GM12878 (cell line): ENCODE results near the gene NFATC1. TPM values are rescaled to one million over a fixed set of nuclear protein-coding genes. Genes with fewer than 3 reads are reported as not detected.

Experiments
- ATAC-seq: fragments of 200-7000 bp; cut with Tn5 transposase; 3 replicates; pipeline ENCODE4 v1.9.1; 2020; ENCODE audit warnings: mild to moderate bottlenecking, moderate library complexity
- BruUV-seq: library from RNA; stranded (reverse); fragments of 400-500 nt; replicated peaks from 2 replicates; lab custom pipeline; 2021; lab: Mats Ljungman, UMichigan
- CTCF ChIA-PET: fragments of 300-600 bp; sonication (Branson Sonifier 250); formaldehyde crosslinking; extraction: SDS; loops from one replicate; lab custom pipeline; 2021; ENCODE audit warnings: inconsistent platforms; lab: Yijun Ruan, JAX
- POLR2A ChIA-PET: fragments of 350-600 bp; formaldehyde crosslinking; extraction: SDS; loops from one replicate; lab custom pipeline; 2021; ENCODE audit warnings: inconsistent platforms; lab: Charles Lee
- RAD21 ChIA-PET: fragments of 300-600 bp; sonication (Branson Sonifier 250); formaldehyde crosslinking; loops from one replicate; lab custom pipeline; 2023; ENCODE audit warnings: antibody characterized with exemption; ENCODE audit not compliant: unreplicated experiment; lab: Charles Lee
- SMC1A ChIA-PET: fragments of 300-600 bp; sonication (Branson Sonifier 250); formaldehyde crosslinking; loops from one replicate; lab custom pipeline; 2023; ENCODE audit not compliant: unreplicated experiment, uncharacterized antibody; lab: Charles Lee
- DNase-seq: peaks from one replicate; pipeline ENCODE4 v3.0.0-alpha.2; 2011; ENCODE audit warnings: low read depth, low spot score
- FAIRE-seq: peaks from 3 replicates; lab custom pipeline; 2011; peaks lifted over from hg19 to GRCh38; lab: Jason Lieb, UNC
- H2AFZ ChIP-seq: 2 replicates; pipeline ENCODE4 v1.6.0; 2011; ENCODE audit warnings: low read depth, low read length, control low read depth; ENCODE audit not compliant: control insufficient read depth
- H3K27ac ChIP-seq: 2 replicates; pipeline ENCODE4 v1.5.1; 2011; ENCODE audit warnings: control low read depth; ENCODE audit not compliant: control insufficient read depth, insufficient read depth
- H3K27me3 ChIP-seq, 2 experiments: replicated peaks in 1 of 2; 2 replicates each; pipeline versions ENCODE4 v1.6.0 to v1.6.1; 2011; ENCODE audit warnings: low read length in 1 of 2; ENCODE audit not compliant: control insufficient read depth in 2 of 2, insufficient read depth in 2 of 2
- H3K36me3 ChIP-seq, 2 experiments: 2 replicates each; pipeline ENCODE4 v1.5.1; 2011; ENCODE audit warnings: low read length in 1 of 2; ENCODE audit not compliant: control insufficient read depth in 2 of 2, insufficient read depth in 2 of 2
- H3K4me1 ChIP-seq: 2 replicates; pipeline ENCODE4 v1.6.1; 2011; ENCODE audit warnings: mild to moderate bottlenecking, low read length, moderate library complexity, mixed read lengths; ENCODE audit not compliant: control insufficient read depth, insufficient read depth
- H3K4me2 ChIP-seq: 2 replicates; pipeline ENCODE4 v1.6.0; 2011; ENCODE audit warnings: control low read depth; ENCODE audit not compliant: control insufficient read depth, insufficient read depth
- H3K4me3 ChIP-seq: fragments of 200-600 bp; sonication (generic); 2 replicates; pipeline ENCODE4 v1.5.1; 2016
- H3K79me2 ChIP-seq: 2 replicates; pipeline ENCODE4 v1.6.0; 2011; ENCODE audit warnings: low read length; ENCODE audit not compliant: control insufficient read depth, insufficient read depth
- H3K9ac ChIP-seq: 2 replicates; pipeline ENCODE4 v1.8.0; 2011; ENCODE audit warnings: low read length, control low read depth, mixed read lengths; ENCODE audit not compliant: control insufficient read depth, insufficient read depth
- H3K9me3 ChIP-seq: replicated peaks from 3 replicates; pipeline ENCODE4 v1.5.1; 2011; ENCODE audit warnings: mild to moderate bottlenecking, low read length; ENCODE audit not compliant: control insufficient read depth, insufficient read depth
- H4K20me1 ChIP-seq: 2 replicates; pipeline ENCODE4 v1.6.0; 2011; ENCODE audit not compliant: control insufficient read depth, insufficient read depth
- BCL11A ChIP-seq: IDR thresholded peaks from 2 replicates; pipeline ENCODE4 v1.6.1; 2011; ENCODE audit warnings: low read depth, low read length
- CHD1 ChIP-seq: IDR thresholded peaks from 2 replicates; pipeline ENCODE4 v1.6.1; 2012; ENCODE audit warnings: low read depth, low read length, improper control_type of control experiment
- ESRRA ChIP-seq: IDR thresholded peaks from 2 replicates; pipeline ENCODE4 v1.6.1; 2012; ENCODE audit warnings: mild to moderate bottlenecking, low read length, improper control_type of control experiment
- FOXM1 ChIP-seq: IDR thresholded peaks from 2 replicates; pipeline ENCODE4 v1.6.1; 2012; ENCODE audit warnings: low read depth, mild to moderate bottlenecking, inconsistent platforms, low read length, moderate library complexity
- IKZF2 ChIP-seq, 2 experiments: fragments of 450-650 bp; IDR thresholded peaks; 2 replicates each; pipeline ENCODE4 v1.6.1; 2017; ENCODE audit warnings: mild to moderate bottlenecking in 2 of 2, moderate library complexity in 2 of 2
- IRF4 ChIP-seq: IDR thresholded peaks from 2 replicates; pipeline ENCODE4 v1.6.1; 2011; ENCODE audit warnings: low read depth, low read length
- SPI1 ChIP-seq: IDR thresholded peaks from 2 replicates; pipeline ENCODE4 v1.6.1; 2011; ENCODE audit warnings: low read depth, mild to moderate bottlenecking, low read length, moderate library complexity, borderline replicate concordance; ENCODE audit not compliant: insufficient read depth
- TARDBP ChIP-seq: IDR thresholded peaks from 2 replicates; pipeline ENCODE4 v1.6.1; 2016; ENCODE audit warnings: borderline replicate concordance
- TCF3 ChIP-seq: IDR thresholded peaks from 2 replicates; pipeline ENCODE4 v1.6.1; 2012; ENCODE audit warnings: low read depth, mild to moderate bottlenecking, low read length, borderline replicate concordance; ENCODE audit not compliant: insufficient read depth
- ZNF217 ChIP-seq: fragments of 450-650 bp; IDR thresholded peaks from 2 replicates; pipeline ENCODE4 v1.6.1; 2017; ENCODE audit warnings: antibody characterized with exemption, mild to moderate bottlenecking
- WGBS: methylation state at CpG from one replicate; pipeline ENCODE4 v1.1.6; 2016; ENCODE audit warnings: low lambda C conversion rate; ENCODE audit not compliant: insufficient replicate concordance, insufficient coverage; ENCODE audit errors: missing lambda C conversion rate; 5-methylcytosine and 5-hydroxymethylcytosine counted together
- in situ Hi-C: fragments of 300-500 bp; cut with MboI; formaldehyde crosslinking; loops from 9 replicates; pipeline ENCODE4 v1.14.3; 2018; ENCODE audit warnings: mixed read lengths
- intact Hi-C: fragments of 100-400 bp; cut with micrococcal nuclease; formaldehyde crosslinking; loops from one replicate; pipeline ENCODE4 v1.14.2; 2022; ENCODE audit not compliant: unreplicated experiment
- polyA plus RNA-seq, 11 experiments: library from polyadenylated mRNA; depleted of rRNA in 4 of 11; unstranded in 6 of 11; stranded (reverse) in 5 of 11; fragments of >200 nt; fragmentation: Nextera tagmentation in 4 of 11; fragmentation: Illumina TruSeq in 1 of 11; extraction: Ambion mirVana in 4 of 11; extraction: Trizol in 1 of 11; gene quantifications; 1 replicate in 1 of 11; 2 replicates in 10 of 11; pipeline versions ENCODE4 v1.2.1 to v1.2.3, GENCODE V29; 2011 to 2016; ENCODE audit warnings: inconsistent platforms in 2 of 11, missing spikeins in 2 of 11, low read depth in 1 of 11
- total RNA-seq, 4 experiments: library from RNA; depleted of rRNA in 3 of 4; stranded (reverse); fragments of >200 nt in 3 of 4; fragmentation: Illumina TruSeq in 1 of 4; extraction: Trizol in 1 of 4; gene quantifications; 2 replicates each; pipeline versions ENCODE4 v1.2.1 to v1.2.3, GENCODE V29; 2013 to 2021
- TF ChIP-seq, protein P1 (sequence below): IDR thresholded peaks from 2 replicates; pipeline ENCODE4 v1.6.1; 2011; ENCODE audit warnings: borderline replicate concordance, low read depth, mild to moderate bottlenecking, moderate library complexity, mixed read lengths, low read length; ENCODE audit not compliant: insufficient read depth; ENCODE audit errors: extremely low read length
- TF ChIP-seq, protein P2 (sequence below): IDR thresholded peaks from 2 replicates; pipeline ENCODE4 v1.6.1; 2012; ENCODE audit warnings: low read depth, low read length, improper control_type of control experiment
- TF ChIP-seq, protein P3 (sequence below): fragments of 450-650 bp; formaldehyde crosslinking; IDR thresholded peaks from 2 replicates; pipeline ENCODE4 v1.4.0; 2022; ENCODE audit warnings: mild to moderate bottlenecking, moderate library complexity
- TF ChIP-seq, protein P4 (sequence below): fragments of 450-650 bp; IDR thresholded peaks from 2 replicates; pipeline ENCODE4 v1.6.1; 2016; ENCODE audit warnings: mild to moderate bottlenecking, moderate library complexity, borderline replicate concordance

NFATC1 gene
- total and polyA plus RNA-seq, 10 of the 15 experiments (the other 5 are each of a cell fraction or from before 2014, with no cell fraction given): 0.84 to 20.8 (median 5.1) TPM

DNA sequence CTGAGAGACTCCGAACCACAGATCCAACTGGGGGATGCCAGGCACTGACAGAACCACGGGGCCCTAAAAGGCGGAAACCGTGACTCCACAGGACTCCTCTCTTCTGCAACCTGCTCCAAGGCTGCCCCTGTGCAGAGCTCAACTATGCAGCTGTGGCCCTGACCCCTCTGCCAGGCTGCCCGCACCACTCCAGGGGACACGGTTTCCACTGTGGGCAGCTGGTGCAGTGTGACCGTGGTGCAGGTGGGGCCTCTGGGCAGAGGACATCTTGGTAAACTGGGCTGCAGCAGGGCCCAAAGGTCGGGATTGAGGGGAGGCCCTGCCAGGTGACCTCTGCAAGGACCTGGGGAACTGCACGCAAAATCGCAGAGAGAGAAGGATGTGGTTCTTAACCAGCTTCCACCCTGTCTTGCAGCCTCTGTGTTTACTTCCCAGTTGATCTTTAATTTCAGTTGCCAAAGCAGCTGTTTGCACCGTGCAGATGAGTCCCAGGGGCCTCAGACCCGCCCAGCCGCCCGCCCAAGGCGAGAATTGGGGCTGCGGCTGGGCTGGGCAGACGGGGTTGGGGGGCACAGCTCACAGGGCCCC, 179.3 kb downstream of the NFATC1 start:
- no peak overlapping the region for H3K4me2 ChIP-seq
- H3K9ac ChIP-seq: no peak overlapping the region
- POLR2A ChIA-PET: no interaction called here
- no peak for TF ChIP-seq FOXM1
- no peak for TF ChIP-seq CHD1
- TF ChIP-seq SPI1: no peak
- TF ChIP-seq ESRRA: no peak
- no peak for TF ChIP-seq BCL11A
- TF ChIP-seq TARDBP: no peak
- TF ChIP-seq, protein P1, sequence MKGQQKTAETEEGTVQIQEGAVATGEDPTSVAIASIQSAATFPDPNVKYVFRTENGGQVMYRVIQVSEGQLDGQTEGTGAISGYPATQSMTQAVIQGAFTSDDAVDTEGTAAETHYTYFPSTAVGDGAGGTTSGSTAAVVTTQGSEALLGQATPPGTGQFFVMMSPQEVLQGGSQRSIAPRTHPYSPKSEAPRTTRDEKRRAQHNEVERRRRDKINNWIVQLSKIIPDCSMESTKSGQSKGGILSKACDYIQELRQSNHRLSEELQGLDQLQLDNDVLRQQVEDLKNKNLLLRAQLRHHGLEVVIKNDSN: no peak
- TF ChIP-seq, protein P2, sequence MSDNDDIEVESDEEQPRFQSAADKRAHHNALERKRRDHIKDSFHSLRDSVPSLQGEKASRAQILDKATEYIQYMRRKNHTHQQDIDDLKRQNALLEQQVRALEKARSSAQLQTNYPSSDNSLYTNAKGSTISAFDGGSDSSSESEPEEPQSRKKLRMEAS: no peak
- TF ChIP-seq, protein P3, sequence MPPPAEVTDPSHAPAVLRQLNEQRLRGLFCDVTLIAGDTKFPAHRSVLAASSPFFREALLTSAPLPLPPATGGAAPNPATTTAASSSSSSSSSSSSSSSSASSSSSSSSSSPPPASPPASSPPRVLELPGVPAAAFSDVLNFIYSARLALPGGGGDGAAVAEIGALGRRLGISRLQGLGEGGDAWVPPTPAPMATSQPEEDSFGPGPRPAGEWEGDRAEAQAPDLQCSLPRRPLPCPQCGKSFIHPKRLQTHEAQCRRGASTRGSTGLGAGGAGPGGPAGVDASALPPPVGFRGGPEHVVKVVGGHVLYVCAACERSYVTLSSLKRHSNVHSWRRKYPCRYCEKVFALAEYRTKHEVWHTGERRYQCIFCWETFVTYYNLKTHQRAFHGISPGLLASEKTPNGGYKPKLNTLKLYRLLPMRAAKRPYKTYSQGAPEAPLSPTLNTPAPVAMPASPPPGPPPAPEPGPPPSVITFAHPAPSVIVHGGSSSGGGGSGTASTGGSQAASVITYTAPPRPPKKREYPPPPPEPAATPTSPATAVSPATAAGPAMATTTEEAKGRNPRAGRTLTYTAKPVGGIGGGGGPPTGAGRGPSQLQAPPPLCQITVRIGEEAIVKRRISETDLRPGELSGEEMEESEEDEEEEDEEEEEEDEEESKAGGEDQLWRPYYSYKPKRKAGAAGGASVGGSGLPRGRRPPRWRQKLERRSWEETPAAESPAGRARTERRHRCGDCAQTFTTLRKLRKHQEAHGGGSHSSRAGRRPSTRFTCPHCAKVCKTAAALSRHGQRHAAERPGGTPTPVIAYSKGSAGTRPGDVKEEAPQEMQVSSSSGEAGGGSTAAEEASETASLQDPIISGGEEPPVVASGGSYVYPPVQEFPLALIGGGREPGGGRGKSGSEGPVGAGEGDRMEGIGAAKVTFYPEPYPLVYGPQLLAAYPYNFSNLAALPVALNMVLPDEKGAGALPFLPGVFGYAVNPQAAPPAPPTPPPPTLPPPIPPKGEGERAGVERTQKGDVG (CRISPR knock-in tag): no peak
- no peak for TF ChIP-seq IKZF2 (IDR thresholded peaks at IDR 0.05)
- TF ChIP-seq, protein P4, sequence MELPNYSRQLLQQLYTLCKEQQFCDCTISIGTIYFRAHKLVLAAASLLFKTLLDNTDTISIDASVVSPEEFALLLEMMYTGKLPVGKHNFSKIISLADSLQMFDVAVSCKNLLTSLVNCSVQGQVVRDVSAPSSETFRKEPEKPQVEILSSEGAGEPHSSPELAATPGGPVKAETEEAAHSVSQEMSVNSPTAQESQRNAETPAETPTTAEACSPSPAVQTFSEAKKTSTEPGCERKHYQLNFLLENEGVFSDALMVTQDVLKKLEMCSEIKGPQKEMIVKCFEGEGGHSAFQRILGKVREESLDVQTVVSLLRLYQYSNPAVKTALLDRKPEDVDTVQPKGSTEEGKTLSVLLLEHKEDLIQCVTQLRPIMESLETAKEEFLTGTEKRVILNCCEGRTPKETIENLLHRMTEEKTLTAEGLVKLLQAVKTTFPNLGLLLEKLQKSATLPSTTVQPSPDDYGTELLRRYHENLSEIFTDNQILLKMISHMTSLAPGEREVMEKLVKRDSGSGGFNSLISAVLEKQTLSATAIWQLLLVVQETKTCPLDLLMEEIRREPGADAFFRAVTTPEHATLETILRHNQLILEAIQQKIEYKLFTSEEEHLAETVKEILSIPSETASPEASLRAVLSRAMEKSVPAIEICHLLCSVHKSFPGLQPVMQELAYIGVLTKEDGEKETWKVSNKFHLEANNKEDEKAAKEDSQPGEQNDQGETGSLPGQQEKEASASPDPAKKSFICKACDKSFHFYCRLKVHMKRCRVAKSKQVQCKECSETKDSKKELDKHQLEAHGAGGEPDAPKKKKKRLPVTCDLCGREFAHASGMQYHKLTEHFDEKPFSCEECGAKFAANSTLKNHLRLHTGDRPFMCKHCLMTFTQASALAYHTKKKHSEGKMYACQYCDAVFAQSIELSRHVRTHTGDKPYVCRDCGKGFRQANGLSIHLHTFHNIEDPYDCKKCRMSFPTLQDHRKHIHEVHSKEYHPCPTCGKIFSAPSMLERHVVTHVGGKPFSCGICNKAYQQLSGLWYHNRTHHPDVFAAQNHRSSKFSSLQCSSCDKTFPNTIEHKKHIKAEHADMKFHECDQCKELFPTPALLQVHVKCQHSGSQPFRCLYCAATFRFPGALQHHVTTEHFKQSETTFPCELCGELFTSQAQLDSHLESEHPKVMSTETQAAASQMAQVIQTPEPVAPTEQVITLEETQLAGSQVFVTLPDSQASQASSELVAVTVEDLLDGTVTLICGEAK: no peak
- no peak for TF ChIP-seq IRF4
- no peak for TF ChIP-seq ZNF217
- TF ChIP-seq TCF3: no peak
- TF ChIP-seq, all 136 proteins: peak for 0
- BruUV-seq: no TSS peak
- Histone ChIP-seq H4K20me1 (no peaks in the 10 kb centered on the region), H3K36me3 (no peaks in the 10 kb centered on the region), H3K9me3 (peaks cover 4% of the 10 kb centered on the region; the same call in 1 of the 3 replicates), H3K27ac (no peak overlapping the region), H3K79me2 (no peaks in the 10 kb centered on the region), H3K4me3 (no peak overlapping the region), H3K4me1 (no peaks in the 10 kb centered on the region), H3K27me3 (no peaks in the 10 kb centered on the region), H2AFZ (no peak overlapping the region)
- SMC1A ChIA-PET: no interaction called here
- intact Hi-C loops (no loop called here), in situ Hi-C loops (no loop called here)
- 22% methylated on average over 17 of the region's 17 CpGs for WGBS
- CTCF ChIA-PET: no interaction called here
- DNase-seq: no peak
- no peak for ATAC-seq
- no peak for FAIRE-seq
- RAD21 ChIA-PET: no interaction called here
